ENCODE data around the gene CEACAM16. TPM values are rescaled to one million over a fixed set of nuclear protein-coding genes. Genes with fewer than 3 reads are reported as not detected.
A peak's percentile ranks its signal among the peaks of the same experiment; 100 is the strongest.

Gene CEACAM16
- total RNA-seq, 6 experiments from 2014 or later = not detected

GRCh38 chr19:44657211-44657921 is 41.6 kb upstream of the CEACAM16 start:
- 23% methylated on average over 15 of the region's 25 CpGs for WGBS (ENCODE audit: insufficient coverage, low coverage, low lambda C conversion rate, missing lambda C conversion rate)
- no peaks in the 10 kb centered on the region for H3K9me3 ChIP-seq
- peaks cover 5 to 81% (median 48%) of the 10 kb centered on the region in 4 donors for H3K36me3 ChIP-seq
- no peaks in the 10 kb centered on the region for H3K27me3 ChIP-seq
- no peak overlapping the region for H3K4me3 ChIP-seq
- intact Hi-C loops (cut with DNase I) = loop anchor here (5.0 to 10.0 kb wide), 2 partner anchors 73 to 75 kb away; no protein-coding TSS in a partner anchor
- peaks cover 0 to 6% (median 0%) of the 10 kb centered on the region in 4 donors for H3K4me1 ChIP-seq
- ATAC-seq (peak; percentile 42 to 63 (median 58)), DNase-seq (peak; percentile 61 to 71 (median 65))
- TF ChIP-seq POLR2A (IDR thresholded peaks at IDR 0.05) (no peak), CTCF (IDR thresholded peaks at IDR 0.05) (peak; percentile 80 to 89 (median 86))
- H3K27ac ChIP-seq = peak overlapping the region in 1 of 3 donors; percentile 3

DNA sequence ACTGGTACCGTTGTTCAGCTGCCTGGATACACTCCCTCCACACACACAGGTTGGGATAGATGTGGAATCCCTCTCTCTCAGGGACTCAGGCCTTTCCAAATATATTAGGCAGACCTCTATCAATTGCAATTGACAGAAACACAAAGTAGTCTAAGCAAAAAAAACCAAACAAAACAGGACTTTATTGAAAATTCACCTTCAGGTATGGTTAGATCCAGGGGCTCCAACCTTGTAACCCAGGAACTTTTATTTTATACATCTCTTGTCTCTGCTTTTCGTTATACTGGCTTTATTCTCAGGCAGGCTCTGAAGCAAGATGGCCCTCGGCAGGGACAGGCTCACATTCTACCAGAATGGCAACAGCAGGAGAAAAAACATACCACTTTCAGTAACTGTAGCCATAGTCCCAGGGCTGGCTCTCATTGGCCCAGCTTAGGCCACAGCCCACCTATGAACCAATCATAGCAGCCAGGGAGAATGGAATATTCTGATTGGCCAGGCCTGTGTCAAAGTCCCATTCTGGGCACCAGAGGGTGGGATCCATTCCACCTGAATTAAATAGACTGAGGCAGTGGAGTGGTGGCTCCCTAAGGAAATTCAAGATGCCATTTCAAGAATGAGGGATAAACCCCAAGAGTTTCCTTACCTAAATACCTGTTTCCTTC is 40.8 kb upstream of the CEACAM16 start:
- H3K27me3 ChIP-seq = no peaks in the 10 kb centered on the region
- DNase-seq = peak in 1 of 3 donors; percentile 11
- TF ChIP-seq POLR2A (IDR thresholded peaks at IDR 0.05) = no peak
- no peak for TF ChIP-seq CTCF (IDR thresholded peaks at IDR 0.05)
- intact Hi-C loops (cut with DNase I) = loop anchor here (5.0 to 10.0 kb wide), 2 partner anchors 73 to 76 kb away; no protein-coding TSS in a partner anchor
- no peak overlapping the region for H3K4me3 ChIP-seq
- WGBS (ENCODE audit: insufficient coverage, low coverage, low lambda C conversion rate, missing lambda C conversion rate) = 100% methylated on average over 2 of the region's 3 CpGs
- no peaks in the 10 kb centered on the region for H3K9me3 ChIP-seq
- peak overlapping the region in 1 of 3 donors; percentile 3 for H3K27ac ChIP-seq
- H3K36me3 ChIP-seq = peaks cover 5 to 78% (median 44%) of the 10 kb centered on the region in 4 donors
- peak in 2 of 4 donors; percentile 31 to 36 for ATAC-seq
- peaks cover 0 to 6% (median 0%) of the 10 kb centered on the region in 4 donors for H3K4me1 ChIP-seq

- ATAC-seq (peak in 1 of 4 donors; percentile 23), DNase-seq (peak in 1 of 3 donors; percentile 22)
- peaks cover 0 to 6% (median 0%) of the 10 kb centered on the region in 4 donors for H3K4me1 ChIP-seq
- H3K27ac ChIP-seq = no peak overlapping the region
- no peak overlapping the region for H3K4me3 ChIP-seq
- H3K36me3 ChIP-seq = peaks cover 0 to 70% (median 39%) of the 10 kb centered on the region in 4 donors
- 83% methylated on average over 3 of the region's 4 CpGs for WGBS (ENCODE audit: insufficient coverage, low coverage, low lambda C conversion rate, missing lambda C conversion rate)
- TF ChIP-seq CTCF (IDR thresholded peaks at IDR 0.05) (no peak), POLR2A (IDR thresholded peaks at IDR 0.05) (no peak)
- H3K27me3 ChIP-seq = no peaks in the 10 kb centered on the region
- no peaks in the 10 kb centered on the region for H3K9me3 ChIP-seq
- intact Hi-C loops (cut with DNase I) = no loop called here
Measured at GRCh38 chr19:44660081-44660480, 38.9 kb upstream of the CEACAM16 start.

- no peak for ATAC-seq
- DNase-seq = peak in 1 of 3 donors; percentile 14
- H3K27me3 ChIP-seq = no peaks in the 10 kb centered on the region
- H3K27ac ChIP-seq = no peak overlapping the region
- intact Hi-C loops (cut with DNase I) = no loop called here
- H3K4me1 ChIP-seq = peaks cover 0 to 6% (median 0%) of the 10 kb centered on the region in 4 donors
- TF ChIP-seq CTCF (IDR thresholded peaks at IDR 0.05) (no peak), POLR2A (IDR thresholded peaks at IDR 0.05) (no peak)
- H3K9me3 ChIP-seq = no peaks in the 10 kb centered on the region
- 78% methylated on average over 4 of the region's 11 CpGs for WGBS (ENCODE audit: insufficient coverage, low coverage, low lambda C conversion rate, missing lambda C conversion rate)
- no peak overlapping the region for H3K4me3 ChIP-seq
- peaks cover 0 to 59% (median 34%) of the 10 kb centered on the region in 4 donors for H3K36me3 ChIP-seq
Measured at GRCh38 chr19:44661205-44661604, 37.7 kb upstream of the CEACAM16 start.
